Measurements from ENCODE around the gene KREMEN2.

Gene KREMEN2

GRCh38 chr16:2971985-2972784 lies 8.1 kb downstream of the KREMEN2 start:
- Histone ChIP-seq H3K36me3 (ENCODE audit: control insufficient read depth, insufficient read depth, low read length) (no peaks in the 10 kb centered on the region), H3K27me3 (ENCODE audit: control insufficient read depth, insufficient read depth, low read length, poor library complexity, severe bottlenecking) (peaks cover 15% of the 10 kb centered on the region), H3K4me1 (ENCODE audit: control insufficient read depth, insufficient read depth, low read length) (peaks cover 13% of the 10 kb centered on the region), H3K4me3 (ENCODE audit: insufficient read depth, low read depth, low read length) (no peak overlapping the region), H3K27ac (ENCODE audit: insufficient read depth, low read depth, low read length, poor library complexity, severe bottlenecking) (no peak overlapping the region), H3K9me3 (ENCODE audit: control insufficient read depth, low read length) (no peaks in the 10 kb centered on the region)
- 87% methylated on average over 15 of the region's 15 CpGs for WGBS, 2 experiments

GRCh38 chr16:2973093-2973492 lies 9.0 kb downstream of the KREMEN2 start:
- H3K36me3 ChIP-seq (ENCODE audit: control insufficient read depth, insufficient read depth, low read length): no peaks in the 10 kb centered on the region

GRCh38 chr16:2973605-2974318 lies 9.7 kb downstream of the KREMEN2 start:
- Histone ChIP-seq H3K9me3 (ENCODE audit: control insufficient read depth, low read length) (no peaks in the 10 kb centered on the region), H3K27me3 (ENCODE audit: control insufficient read depth, insufficient read depth, low read length, poor library complexity, severe bottlenecking) (no peaks in the 10 kb centered on the region), H3K4me1 (ENCODE audit: control insufficient read depth, insufficient read depth, low read length) (peaks cover 8% of the 10 kb centered on the region), H3K36me3 (ENCODE audit: control insufficient read depth, insufficient read depth, low read length) (no peaks in the 10 kb centered on the region), H3K27ac (ENCODE audit: insufficient read depth, low read depth, low read length, poor library complexity, severe bottlenecking) (no peak overlapping the region), H3K4me3 (ENCODE audit: insufficient read depth, low read depth, low read length) (no peak overlapping the region)
- 93 to 95% methylated on average over 17 of the region's 17 CpGs for WGBS, 2 experiments

More at GRCh38 chr16:2973093-2973492, 9.0 kb downstream of the KREMEN2 start:
- 93 to 94% methylated on average over 5 of the region's 5 CpGs for WGBS, 2 experiments
- Histone ChIP-seq H3K4me3 (ENCODE audit: insufficient read depth, low read depth, low read length) (no peak overlapping the region), H3K9me3 (ENCODE audit: control insufficient read depth, low read length) (no peaks in the 10 kb centered on the region), H3K27me3 (ENCODE audit: control insufficient read depth, insufficient read depth, low read length, poor library complexity, severe bottlenecking) (peaks cover 6% of the 10 kb centered on the region), H3K4me1 (ENCODE audit: control insufficient read depth, insufficient read depth, low read length) (peaks cover 13% of the 10 kb centered on the region), H3K27ac (ENCODE audit: insufficient read depth, low read depth, low read length, poor library complexity, severe bottlenecking) (no peak overlapping the region)

GRCh38 chr16:2974319-2975056 lies 10.4 kb downstream of the KREMEN2 start:
- Histone ChIP-seq H3K4me3 (ENCODE audit: insufficient read depth, low read depth, low read length) (no peak overlapping the region), H3K4me1 (ENCODE audit: control insufficient read depth, insufficient read depth, low read length) (peaks cover 8% of the 10 kb centered on the region), H3K36me3 (ENCODE audit: control insufficient read depth, insufficient read depth, low read length) (no peaks in the 10 kb centered on the region), H3K27me3 (ENCODE audit: control insufficient read depth, insufficient read depth, low read length, poor library complexity, severe bottlenecking) (no peaks in the 10 kb centered on the region), H3K27ac (ENCODE audit: insufficient read depth, low read depth, low read length, poor library complexity, severe bottlenecking) (no peak overlapping the region), H3K9me3 (ENCODE audit: control insufficient read depth, low read length) (no peaks in the 10 kb centered on the region)
- WGBS, 2 experiments: 94 to 95% methylated on average over 15 of the region's 15 CpGs

DNA sequence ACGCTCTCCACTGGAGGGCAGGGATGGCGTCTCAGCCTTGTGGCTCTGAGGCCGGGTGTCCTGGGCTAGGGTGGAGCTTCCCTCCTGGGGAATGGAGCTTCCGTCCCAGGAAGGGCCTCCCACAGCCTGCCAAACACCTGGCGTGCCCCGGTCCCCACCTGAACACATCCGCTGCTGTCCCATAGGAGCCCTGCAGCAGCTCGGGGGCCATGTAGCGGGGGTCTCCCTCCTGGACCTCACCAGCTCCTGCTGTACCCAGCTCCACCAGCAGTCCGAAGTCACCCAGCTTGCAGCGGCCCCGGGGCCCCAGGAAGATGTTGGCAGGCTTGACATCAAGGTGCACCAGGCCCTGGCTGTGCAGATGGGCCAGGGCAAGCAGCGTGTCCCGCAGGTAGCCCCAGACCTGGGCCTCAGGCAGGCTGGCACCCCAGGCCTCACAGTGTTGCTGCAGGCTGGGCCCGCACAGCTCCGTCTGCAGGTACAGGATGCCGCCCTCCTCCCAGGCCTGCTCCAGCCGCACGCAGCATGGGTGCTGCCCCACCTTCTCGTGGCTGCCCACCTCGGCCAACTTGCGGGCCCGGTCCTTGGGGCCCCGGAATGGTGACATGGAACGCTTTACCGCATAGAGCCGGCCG lies 11.2 kb downstream of the KREMEN2 start:
- no peak overlapping the region for H3K27ac ChIP-seq (ENCODE audit: insufficient read depth, low read depth, low read length, poor library complexity, severe bottlenecking)
- no peaks in the 10 kb centered on the region for H3K27me3 ChIP-seq (ENCODE audit: control insufficient read depth, insufficient read depth, low read length, poor library complexity, severe bottlenecking)
- H3K36me3 ChIP-seq (ENCODE audit: control insufficient read depth, insufficient read depth, low read length): no peaks in the 10 kb centered on the region
- H3K4me3 ChIP-seq (ENCODE audit: insufficient read depth, low read depth, low read length): no peak overlapping the region
- no peaks in the 10 kb centered on the region for H3K9me3 ChIP-seq (ENCODE audit: control insufficient read depth, low read length)
- WGBS, 2 experiments: 95 to 96% methylated on average over 28 of the region's 28 CpGs
- peaks cover 6% of the 10 kb centered on the region for H3K4me1 ChIP-seq (ENCODE audit: control insufficient read depth, insufficient read depth, low read length)

GRCh38 chr16:2976201-2976600 lies 12.1 kb downstream of the KREMEN2 start:
- no peak overlapping the region for H3K27ac ChIP-seq (ENCODE audit: insufficient read depth, low read depth, low read length, poor library complexity, severe bottlenecking)
- H3K4me3 ChIP-seq (ENCODE audit: insufficient read depth, low read depth, low read length): no peak overlapping the region
- WGBS, 2 experiments: 95 to 97% methylated on average over 7 of the region's 7 CpGs
- no peaks in the 10 kb centered on the region for H3K36me3 ChIP-seq (ENCODE audit: control insufficient read depth, insufficient read depth, low read length)
- no peaks in the 10 kb centered on the region for H3K27me3 ChIP-seq (ENCODE audit: control insufficient read depth, insufficient read depth, low read length, poor library complexity, severe bottlenecking)
- no peaks in the 10 kb centered on the region for H3K9me3 ChIP-seq (ENCODE audit: control insufficient read depth, low read length)
- H3K4me1 ChIP-seq (ENCODE audit: control insufficient read depth, insufficient read depth, low read length): peaks cover 5% of the 10 kb centered on the region

- 95% methylated on average over 15 of the region's 15 CpGs for WGBS, 2 experiments
Measured at GRCh38 chr16:2976673-2977072, 12.6 kb downstream of the KREMEN2 start.

GRCh38 chr16:2977440-2977839 lies 13.4 kb downstream of the KREMEN2 start:
- Histone ChIP-seq H3K4me1 (ENCODE audit: control insufficient read depth, insufficient read depth, low read length) (peaks cover 14% of the 10 kb centered on the region), H3K36me3 (ENCODE audit: control insufficient read depth, insufficient read depth, low read length) (no peaks in the 10 kb centered on the region), H3K9me3 (ENCODE audit: control insufficient read depth, low read length) (no peaks in the 10 kb centered on the region), H3K27me3 (ENCODE audit: control insufficient read depth, insufficient read depth, low read length, poor library complexity, severe bottlenecking) (no peaks in the 10 kb centered on the region), H3K4me3 (ENCODE audit: insufficient read depth, low read depth, low read length) (no peak overlapping the region), H3K27ac (ENCODE audit: insufficient read depth, low read depth, low read length, poor library complexity, severe bottlenecking) (no peak overlapping the region)
- WGBS, 2 experiments: 90 to 94% methylated on average over 6 of the region's 6 CpGs

More at GRCh38 chr16:2976673-2977072, 12.6 kb downstream of the KREMEN2 start:
- Histone ChIP-seq H3K27ac (ENCODE audit: insufficient read depth, low read depth, low read length, poor library complexity, severe bottlenecking) (no peak overlapping the region), H3K27me3 (ENCODE audit: control insufficient read depth, insufficient read depth, low read length, poor library complexity, severe bottlenecking) (no peaks in the 10 kb centered on the region), H3K9me3 (ENCODE audit: control insufficient read depth, low read length) (no peaks in the 10 kb centered on the region), H3K4me1 (ENCODE audit: control insufficient read depth, insufficient read depth, low read length) (peaks cover 10% of the 10 kb centered on the region), H3K36me3 (ENCODE audit: control insufficient read depth, insufficient read depth, low read length) (no peaks in the 10 kb centered on the region), H3K4me3 (ENCODE audit: insufficient read depth, low read depth, low read length) (no peak overlapping the region)

GRCh38 chr16:2979669-2980226 lies 15.7 kb downstream of the KREMEN2 start:
- Histone ChIP-seq H3K36me3 (ENCODE audit: control insufficient read depth, insufficient read depth, low read length) (no peaks in the 10 kb centered on the region), H3K4me3 (ENCODE audit: insufficient read depth, low read depth, low read length) (peak overlapping the region; percentile 72), H3K27ac (ENCODE audit: insufficient read depth, low read depth, low read length, poor library complexity, severe bottlenecking) (no peak overlapping the region), H3K27me3 (ENCODE audit: control insufficient read depth, insufficient read depth, low read length, poor library complexity, severe bottlenecking) (no peaks in the 10 kb centered on the region), H3K4me1 (ENCODE audit: control insufficient read depth, insufficient read depth, low read length) (peaks cover 14% of the 10 kb centered on the region), H3K9me3 (ENCODE audit: control insufficient read depth, low read length) (no peaks in the 10 kb centered on the region)
- WGBS, 2 experiments: 8 to 10% methylated on average over 43 of the region's 43 CpGs
